T-helper 1 cell treated with Interleukin-12 subunit alpha and Interleukin-12 subunit beta and Interleukin-4 antibody, amounts not matched to agents 30 ng/mL and 1 ng/mL, for 36 hours (primary cell): ENCODE data around the gene KCNK6. TPM values are rescaled to one million over a fixed set of nuclear protein-coding genes. Genes with fewer than 3 reads are reported as not detected.

Source experiments
- intact Hi-C: fragments of 100-400 bp; cut with micrococcal nuclease; formaldehyde crosslinking; loops from one replicate; pipeline ENCODE4 v1.15.1; 2024
- total RNA-seq: library from RNA; stranded (reverse); gene quantifications from 2 replicates; pipeline ENCODE4 v1.2.3, GENCODE V29; 2022

KCNK6 gene
- total RNA-seq, 1 donor from 2014 or later: 21.6 TPM

DNA sequence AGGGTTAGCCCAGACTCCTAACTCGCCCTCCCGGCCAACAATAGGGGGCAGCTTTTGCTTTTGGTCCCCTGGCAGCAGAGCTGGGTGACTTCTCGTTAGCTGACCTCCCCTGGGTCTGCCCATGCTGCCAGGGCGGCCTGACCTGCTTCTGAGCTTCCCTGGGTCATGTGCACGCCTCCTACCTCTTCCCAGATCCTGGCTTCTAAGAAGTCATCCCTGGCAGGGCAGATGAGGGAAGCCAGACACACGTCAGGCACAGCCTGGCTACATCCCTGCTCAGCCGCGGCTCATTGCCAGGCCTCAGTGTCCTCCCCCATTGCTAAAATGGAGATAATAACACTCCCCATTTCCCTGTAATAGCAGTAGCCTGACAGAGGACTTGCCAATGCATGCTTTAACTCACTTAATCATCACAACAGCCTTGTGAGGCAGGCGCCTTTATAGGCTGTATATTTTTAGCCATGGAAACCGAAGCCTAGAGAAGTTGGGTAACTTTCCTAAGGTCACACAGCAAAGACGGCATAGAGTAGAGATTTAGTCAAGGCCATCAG, 2.1 kb downstream of the KCNK6 start:
- intact Hi-C loops: no loop called here

DNA sequence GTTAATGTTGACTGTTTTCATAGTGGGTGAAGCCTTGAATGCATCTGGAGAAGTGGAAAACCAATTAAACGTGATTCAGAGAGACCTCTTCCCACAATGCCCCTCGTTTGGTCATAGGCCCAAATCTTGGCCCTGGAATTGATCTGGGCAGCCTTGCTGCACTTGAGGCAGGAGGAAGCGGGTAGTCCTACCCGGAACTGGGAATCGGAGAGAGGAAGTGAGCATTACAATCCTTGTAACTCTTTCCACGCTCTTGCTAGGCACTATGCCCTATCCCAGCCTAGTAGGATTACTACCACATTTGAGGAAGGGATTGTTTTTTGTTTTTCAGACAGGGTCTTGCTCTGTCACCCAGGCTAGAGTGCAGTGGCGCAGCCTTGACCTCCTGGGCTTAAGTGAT, 3.6 kb downstream of the KCNK6 start:
- intact Hi-C loops: no loop called here

DNA sequence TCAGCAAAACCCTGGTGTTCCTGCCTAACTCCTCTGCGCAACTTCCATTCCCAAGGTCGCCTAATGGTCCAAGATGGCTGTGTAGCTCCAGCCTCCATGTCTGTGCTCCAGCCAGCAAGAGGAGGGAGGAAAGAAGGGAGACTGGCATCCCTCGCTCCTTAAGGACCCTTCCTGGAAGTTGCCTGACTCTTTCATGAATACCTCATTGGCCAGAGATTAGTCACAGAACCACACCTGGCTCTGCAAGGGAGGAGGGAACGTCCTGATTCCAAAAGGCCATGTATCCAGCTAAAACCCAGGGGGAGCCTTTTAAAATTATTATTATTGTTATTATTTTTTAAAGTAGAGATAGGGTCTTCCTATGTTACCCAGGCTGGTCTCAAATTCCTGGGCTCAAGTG, 4.8 kb downstream of the KCNK6 start:
- intact Hi-C loops: no loop called here

DNA sequence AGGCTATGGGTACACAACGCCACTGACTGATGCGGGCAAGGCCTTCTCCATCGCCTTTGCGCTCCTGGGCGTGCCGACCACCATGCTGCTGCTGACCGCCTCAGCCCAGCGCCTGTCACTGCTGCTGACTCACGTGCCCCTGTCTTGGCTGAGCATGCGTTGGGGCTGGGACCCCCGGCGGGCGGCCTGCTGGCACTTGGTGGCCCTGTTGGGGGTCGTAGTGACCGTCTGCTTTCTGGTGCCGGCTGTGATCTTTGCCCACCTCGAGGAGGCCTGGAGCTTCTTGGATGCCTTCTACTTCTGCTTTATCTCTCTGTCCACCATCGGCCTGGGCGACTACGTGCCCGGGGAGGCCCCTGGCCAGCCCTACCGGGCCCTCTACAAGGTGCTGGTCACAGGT, 6.9 kb downstream of the KCNK6 start:
- intact Hi-C loops: no loop called here

DNA sequence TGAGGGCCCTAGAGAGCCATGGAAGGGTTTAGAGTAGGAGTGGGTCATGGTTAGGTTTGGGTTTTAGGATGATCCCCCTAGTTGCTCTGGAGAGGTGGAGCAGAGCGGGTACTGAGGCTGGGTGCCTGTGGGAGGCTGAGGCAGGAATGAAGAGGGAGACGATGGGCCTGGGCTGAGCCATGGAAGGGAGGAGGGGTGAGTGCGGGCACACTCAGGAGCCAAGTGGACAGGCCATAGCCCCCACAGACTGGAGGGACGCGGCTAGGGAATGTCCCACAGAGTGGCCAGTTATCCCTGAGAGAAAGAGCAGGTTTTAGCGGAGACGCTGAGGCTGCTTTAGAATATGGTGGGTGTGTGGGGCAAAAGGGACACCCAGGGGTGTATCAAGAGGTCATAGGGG, 10.0 kb downstream of the KCNK6 start:
- intact Hi-C loops: loop anchor here (10.0 kb wide), 1 partner anchor 1015 kb away; no protein-coding TSS in a partner anchor

DNA sequence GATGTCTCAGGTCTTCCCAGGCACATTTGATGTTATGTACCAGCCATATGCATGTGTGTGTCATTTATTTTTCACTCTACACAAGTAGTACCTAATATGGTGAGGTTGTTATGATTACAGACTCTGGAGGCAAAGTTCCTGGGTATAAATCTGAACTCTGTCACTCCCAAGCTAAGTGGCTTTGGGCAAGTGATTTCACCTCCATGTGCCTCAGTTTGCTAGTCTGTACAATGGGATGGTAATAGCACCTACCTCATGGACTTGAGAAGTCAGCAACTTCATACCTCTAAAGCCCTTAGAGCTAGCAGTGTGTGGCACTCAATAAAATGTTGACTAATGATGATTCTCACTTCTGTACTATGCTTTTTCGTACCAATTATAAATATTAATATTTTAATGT, 12.1 kb downstream of the KCNK6 start:
- intact Hi-C loops: loop anchor here (10.0 kb wide), 1 partner anchor 1017 kb away; no protein-coding TSS in a partner anchor

DNA sequence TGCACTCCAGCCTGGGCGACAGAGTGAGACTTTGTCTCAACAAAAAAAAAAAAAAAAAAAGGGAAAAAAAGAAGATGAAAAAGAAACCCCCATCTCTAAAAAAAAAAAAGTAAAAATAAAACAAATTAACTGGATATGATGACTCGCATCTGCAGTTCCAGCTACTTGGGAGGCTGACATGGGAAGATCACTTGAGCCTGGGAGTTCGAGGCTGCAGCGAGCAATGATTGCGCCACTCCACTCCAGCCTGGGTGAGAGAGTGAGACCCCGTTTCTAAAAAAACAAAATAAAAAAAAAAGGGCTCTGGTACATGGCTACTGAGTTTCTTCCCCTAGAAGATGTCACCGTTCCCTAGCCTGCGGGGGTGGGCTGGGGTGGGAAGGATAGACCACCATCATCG, 13.6 kb downstream of the KCNK6 start:
- intact Hi-C loops: loop anchor here (10.0 kb wide), 1 partner anchor 1018 kb away; no protein-coding TSS in a partner anchor

DNA sequence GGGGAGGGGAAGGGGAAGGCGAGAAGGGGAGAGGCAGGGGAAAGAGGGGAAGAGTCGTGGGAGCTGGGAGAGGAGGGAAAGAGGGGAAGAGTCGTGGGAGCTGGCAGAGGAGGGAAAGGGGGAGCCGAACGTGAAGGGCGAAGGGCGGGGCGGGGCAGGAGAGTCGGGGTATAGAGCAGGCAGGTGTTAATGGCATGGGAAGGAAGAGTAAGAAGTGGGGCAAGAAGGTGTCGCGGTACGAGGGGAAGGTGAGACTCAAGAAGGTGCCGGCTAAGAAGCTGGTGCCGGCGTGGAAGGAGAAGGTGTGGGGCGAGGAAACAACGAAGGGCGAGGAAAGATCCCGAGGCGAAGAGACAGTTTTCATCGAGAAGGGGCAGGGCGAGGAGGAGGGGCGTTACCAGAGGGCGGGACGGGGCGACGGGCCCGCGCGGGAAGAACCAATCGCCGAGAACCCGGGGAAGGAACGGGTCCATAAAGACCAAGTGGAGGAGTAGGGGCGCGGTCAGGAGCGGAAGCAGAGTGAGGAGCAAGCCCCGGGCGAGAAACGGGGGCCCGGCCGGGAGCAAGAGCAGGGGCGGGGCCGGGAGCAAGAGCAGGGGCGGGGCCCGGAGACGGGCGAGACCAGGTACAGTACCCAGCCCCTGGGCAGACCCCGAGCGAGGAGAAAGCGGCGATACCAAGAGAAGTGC, 16.4 kb downstream of the KCNK6 start:
- intact Hi-C loops: loop anchor here (1.0 to 10.0 kb wide), 19 partner anchors 20 to 1021 kb away; partner anchors contain the start of genes ACTN4, EIF3K, MRPS12 and NFKBIB

DNA sequence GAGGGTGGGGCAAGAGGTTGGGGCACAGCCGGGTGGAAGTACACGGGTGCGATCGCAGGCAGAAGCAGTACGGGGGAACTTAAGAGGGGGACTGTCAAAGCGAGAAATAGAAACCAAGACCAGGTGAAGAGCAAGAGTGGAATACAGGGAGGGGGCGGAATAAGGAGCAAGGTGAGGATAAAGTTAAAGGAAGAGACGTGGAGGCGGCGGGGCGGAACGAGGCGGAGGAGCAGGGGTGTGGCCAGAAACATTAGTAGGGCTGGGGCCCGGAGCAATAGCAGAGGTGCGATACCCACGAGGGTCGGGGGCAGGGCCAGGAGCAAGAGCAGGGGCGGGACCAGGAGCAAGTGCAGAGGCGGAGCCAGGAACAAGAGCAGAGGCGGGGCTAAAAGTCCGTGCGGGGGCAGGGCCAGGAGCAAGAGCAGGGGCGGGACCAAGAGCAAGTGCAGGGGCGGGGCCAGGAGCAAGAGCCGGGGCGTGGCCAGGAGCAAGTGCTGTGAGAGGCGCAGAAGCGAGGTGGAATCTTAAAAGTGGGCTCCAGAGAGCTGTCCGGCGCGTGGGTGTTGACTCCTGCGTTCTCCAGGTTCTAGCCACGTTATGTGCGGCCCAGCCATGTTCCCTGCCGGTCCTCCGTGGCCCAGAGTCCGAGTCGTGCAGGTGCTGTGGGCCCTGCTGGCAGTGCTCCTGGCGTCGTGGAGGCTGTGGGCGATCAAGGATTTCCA, 17.2 kb downstream of the KCNK6 start:
- intact Hi-C loops: loop anchor here (1.0 to 10.0 kb wide), 11 partner anchors 26 to 1022 kb away; partner anchors contain the start of genes ACTN4, MRPS12, PSMD8 and SARS2

DNA sequence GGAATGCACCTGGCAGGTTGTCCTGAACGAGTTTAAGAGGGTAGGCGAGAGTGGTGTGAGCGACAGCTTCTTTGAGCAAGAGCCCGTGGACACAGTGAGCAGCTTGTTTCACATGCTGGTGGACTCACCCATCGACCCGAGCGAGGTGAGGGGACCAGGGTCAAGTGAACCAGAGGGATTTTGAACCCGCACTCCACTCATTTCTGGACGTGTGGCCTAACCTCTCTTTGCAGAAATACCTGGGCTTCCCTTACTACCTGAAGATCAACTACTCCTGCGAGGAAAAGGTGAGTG, 17.7 kb downstream of the KCNK6 start:
- intact Hi-C loops: loop anchor here (1.0 to 10.0 kb wide), 3 partner anchors 50 to 1023 kb away; partner anchors contain the start of gene ACTN4

DNA sequence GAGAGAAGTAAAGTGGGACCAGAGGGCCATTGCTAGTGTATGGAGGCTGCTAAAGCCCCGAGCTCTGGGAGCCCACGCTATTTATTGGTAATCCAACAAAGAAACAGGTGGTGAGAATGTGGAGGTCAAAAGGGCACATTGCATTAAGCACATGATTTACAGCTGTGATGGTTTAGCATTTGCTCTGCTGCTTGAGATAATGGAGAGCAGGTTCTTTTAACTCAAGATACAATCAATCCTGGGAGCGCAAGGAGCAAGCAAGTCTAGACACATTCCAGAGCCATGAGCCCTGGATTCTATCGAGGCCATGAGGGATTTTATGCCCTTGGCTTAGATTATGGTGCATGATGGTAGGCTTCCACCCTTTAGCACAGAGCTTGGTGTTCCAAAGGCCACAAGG, 19.4 kb downstream of the KCNK6 start:
- intact Hi-C loops: loop anchor here (10.0 kb wide), 1 partner anchor 1024 kb away; no protein-coding TSS in a partner anchor

DNA sequence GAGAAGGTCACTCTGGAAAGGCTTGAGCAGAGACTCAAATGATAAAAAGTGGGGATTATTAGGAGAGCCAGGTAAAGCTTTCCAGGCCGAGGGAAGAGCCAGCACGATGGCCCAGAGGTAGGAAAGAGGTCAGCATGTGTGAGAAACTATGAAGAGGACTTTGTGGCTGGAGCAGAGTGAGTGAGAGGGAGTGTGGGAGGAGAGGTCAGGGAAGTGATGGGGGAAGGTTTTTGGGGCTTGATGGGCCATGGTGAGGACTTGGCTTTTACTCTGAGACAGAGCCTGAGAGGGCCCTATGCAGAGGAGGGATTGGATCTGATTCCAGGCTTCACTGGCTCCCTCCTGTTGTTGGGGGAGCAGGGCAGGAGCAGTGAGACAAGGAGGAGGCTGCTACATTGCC, 21.3 kb downstream of the KCNK6 start:
- intact Hi-C loops: no loop called here

DNA sequence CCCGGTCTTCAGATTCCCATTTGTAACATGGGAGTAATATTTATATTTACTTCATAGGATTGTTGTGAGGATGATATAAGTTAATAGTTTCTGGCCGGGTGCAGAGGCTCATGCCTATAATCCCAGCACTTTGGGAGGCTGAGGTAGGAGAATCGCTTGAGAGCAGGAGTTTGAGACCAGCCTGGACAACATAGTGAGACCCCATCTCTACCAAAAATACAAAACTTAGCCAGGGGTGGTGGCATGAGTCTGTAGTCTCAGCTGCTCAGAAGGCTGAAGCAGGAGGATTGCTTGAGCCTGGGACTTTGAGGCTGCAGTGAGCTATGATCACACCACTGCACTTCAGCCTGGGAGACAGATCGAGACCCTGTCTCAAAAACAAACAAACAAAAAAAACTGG, 27.2 kb downstream of the KCNK6 start:
- intact Hi-C loops: no loop called here

DNA sequence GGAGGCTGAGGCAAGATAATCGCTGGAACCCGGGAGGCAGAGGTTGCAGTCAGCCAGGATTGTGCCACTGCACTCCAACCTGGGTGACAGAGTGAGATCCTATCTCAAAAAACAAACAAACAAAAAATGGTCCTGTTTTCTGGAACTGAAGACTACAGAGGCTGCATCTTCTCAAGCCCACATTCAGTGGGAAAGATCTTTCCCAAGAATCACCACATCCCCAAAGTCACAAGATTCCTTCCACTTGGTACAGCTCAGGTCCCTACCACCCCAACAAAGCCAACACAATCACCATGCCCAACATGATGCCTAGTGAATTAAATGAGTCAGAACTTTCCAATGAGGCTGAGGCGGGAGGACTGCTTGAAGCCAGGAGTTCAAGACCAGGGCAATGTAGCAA, 31.2 kb downstream of the KCNK6 start:
- intact Hi-C loops: no loop called here

DNA sequence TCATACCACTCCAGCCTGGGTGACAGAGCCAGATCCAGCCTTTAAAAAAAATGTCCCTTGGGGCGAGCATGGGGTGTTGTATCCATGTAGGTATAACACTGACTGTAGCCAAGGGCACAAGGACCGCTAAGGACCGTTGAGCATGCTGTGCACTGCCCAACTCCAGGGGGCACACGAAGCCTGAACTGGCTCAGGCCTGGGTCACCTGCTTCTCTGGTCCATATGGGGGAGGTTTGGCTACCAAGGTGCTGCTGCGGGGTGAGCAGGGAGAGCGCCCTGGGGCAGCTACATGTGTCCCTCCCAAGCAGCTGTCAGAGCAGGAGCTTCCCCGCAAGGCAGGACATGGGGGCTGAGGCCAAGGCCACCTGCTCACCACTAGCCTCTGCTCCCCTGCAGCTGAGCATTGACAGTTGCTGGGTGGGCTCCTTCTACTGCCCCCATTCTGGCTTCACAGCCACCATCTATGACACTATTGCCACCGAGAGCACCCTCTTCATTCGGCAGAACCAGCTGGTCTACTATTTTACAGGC, 32.3 kb downstream of the KCNK6 start:
- intact Hi-C loops: no loop called here

DNA sequence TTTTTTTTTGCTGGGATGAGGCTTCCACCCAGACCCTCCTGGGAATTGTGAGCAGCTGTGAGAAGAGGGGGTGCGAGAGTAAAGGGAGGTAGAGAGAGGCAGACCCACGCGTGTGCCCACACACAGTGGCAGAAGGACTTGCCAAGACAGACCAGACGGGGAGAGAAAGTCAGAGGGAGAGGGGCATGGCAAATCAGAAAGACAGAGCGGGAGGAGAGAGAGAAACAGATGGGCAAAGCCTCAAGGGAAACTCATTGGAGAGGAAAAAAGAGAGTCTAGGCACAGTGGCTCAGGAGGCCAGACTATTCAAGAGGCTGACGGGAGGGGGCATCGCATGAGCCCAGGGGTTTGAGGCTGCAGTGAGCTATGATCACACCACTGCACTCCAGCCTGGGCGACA, 33.0 kb downstream of the KCNK6 start:
- intact Hi-C loops: no loop called here

DNA sequence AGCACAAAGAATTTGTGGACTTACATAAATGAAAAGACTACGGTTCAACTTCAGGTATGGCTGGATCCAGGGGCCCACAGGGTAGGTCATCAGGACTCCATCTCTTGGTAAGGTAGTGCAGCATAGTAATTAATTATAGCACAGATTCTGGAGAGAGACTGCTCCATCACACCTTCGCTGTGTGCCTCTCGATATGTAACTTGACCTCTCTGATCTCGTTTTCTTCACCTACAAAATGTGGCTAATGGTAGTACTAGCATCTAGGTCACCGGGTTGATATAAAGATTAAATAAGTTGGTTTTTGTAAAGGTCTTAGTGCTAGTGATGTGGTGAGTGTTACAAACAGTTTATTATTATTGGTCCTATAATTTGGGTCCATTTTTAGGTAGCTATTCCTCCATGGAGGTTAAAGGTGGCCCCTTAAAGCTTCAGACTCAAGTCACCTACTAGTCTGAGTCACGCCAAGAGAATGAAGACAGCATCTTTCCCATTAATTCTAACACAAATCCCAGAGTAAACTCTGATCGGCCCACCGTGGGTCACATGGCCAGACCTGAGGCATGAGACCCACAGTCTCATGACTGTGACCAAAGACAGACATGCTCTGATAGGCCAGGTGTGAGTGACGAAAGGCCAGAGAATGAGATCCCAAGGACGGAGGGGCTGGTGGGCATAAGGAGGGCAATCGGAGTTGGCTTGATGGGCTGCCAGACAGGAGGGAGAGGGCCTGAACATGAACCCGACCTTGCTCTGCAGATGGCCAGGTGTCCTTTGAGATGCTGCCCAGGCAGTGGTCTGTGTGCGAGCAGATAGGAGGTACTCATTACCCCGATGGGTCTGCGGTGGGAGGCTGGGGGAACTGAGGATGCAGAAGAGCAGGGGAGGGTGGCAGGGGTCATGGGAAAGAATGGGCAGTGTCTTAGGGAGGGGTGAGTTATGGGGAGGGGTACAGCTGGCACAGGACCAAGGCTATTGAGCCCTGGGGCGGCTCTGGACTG, 36.4 kb downstream of the KCNK6 start:
- intact Hi-C loops: no loop called here

DNA sequence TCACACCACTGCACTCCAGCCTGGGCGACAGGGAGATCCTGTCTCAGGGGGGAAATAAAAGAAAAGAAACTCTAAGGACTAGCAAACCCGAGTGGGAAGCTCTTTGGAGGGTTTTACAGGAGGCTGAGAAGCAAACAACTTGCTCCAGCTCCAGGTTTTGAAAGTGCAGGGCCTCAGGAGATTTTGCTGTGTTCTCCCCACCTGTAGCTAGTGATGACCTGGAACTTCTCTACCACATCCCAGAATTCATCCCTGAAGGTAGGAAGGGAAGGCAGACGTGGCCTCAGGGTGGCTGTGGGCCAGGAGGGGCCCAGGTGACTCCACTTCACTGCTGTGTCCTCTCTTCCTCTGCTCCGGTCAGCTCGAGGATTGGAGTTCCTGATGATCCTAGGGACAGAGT, 38.4 kb downstream of the KCNK6 start:
- intact Hi-C loops: no loop called here

DNA sequence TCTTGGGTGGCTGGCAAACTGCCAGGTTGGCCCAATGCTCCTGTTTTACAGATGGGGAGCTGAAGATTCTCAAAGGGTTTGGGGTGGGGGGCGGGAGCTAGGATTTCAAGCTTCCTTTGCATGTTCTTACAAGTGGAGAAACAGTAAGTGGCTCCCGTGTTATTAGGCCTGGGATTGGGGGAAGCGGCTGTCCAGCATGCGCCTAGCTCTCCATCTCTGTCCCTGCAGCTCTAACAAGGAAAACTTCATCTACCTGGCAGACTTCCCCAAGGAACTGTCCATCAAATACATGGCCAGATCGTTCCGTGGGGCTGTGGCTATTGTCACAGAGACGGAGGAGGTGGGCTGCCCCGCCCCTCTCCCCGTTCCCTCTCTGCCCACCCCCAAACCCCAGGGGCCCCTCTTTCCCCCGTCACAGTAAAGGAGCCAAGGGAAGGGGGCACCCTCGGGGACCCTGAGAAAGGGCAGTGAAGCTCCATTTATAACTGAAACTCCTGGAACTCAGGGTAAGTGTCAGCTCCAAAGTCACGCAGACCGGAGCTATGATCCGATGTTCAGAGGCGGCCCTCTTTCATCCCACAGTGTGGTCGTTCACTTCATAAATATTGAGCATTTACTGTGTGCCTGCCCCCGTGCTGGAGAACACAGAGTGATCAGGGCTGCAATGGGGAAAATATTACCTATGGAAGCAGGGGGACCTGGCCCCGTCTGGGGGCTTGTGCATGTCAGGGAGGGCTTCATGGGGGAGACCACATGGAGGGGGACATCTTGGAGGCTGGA, 39.8 kb downstream of the KCNK6 start:
- intact Hi-C loops: no loop called here

DNA sequence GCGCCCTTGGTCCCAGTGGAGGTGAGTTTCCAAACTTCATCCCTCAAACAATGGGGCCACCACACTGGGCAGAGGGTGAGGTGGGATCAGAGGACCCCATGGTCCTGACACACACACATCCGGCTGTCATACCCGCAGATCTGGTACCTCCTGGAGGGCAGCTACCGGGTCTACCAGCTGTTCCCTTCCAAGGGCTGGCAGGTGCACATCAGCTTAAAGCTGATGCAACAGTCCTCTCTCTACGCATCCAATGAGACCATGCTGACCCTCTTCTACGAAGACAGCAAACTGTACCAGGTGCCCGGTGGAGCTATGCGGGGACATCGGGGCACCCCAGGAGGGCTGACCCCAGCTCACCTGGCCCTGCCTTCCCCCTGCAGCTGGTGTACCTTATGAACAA, 40.7 kb downstream of the KCNK6 start:
- intact Hi-C loops: no loop called here
